Left ventricle myocardium inferior (tissue), 1 donor: ENCODE measurements around the gene VIL1. TPM values are rescaled to one million over a fixed set of nuclear protein-coding genes. Genes with fewer than 3 reads are reported as not detected.

Experiments used
- DNase-seq: peaks from one replicate; pipeline ENCODE4 v3.0.0-alpha.2; 2020
- H3K27ac ChIP-seq: fragments of 200-600 bp; replicated peaks from 2 replicates; pipeline ENCODE4 v1.8.0; 2021
- H3K27me3 ChIP-seq: fragments of 200-600 bp; 2 replicates; pipeline ENCODE4 v1.8.0; 2021; ENCODE audit warnings: low read depth
- H3K36me3 ChIP-seq: fragments of 200-600 bp; 2 replicates; pipeline ENCODE4 v1.8.0; 2021
- H3K4me1 ChIP-seq: fragments of 200-600 bp; 2 replicates; pipeline ENCODE4 v1.8.0; 2021
- H3K4me3 ChIP-seq: fragments of 200-600 bp; 2 replicates; pipeline ENCODE4 v1.8.0; 2021; ENCODE audit warnings: mild to moderate bottlenecking, moderate library complexity
- H3K9me3 ChIP-seq: fragments of 200-600 bp; replicated peaks from 2 replicates; pipeline ENCODE4 v1.8.0; 2021
- CTCF ChIP-seq: fragments of 200-600 bp; IDR thresholded peaks from 2 replicates; pipeline ENCODE4 v1.8.0; 2021; ENCODE audit warnings: antibody characterized with exemption, mild to moderate bottlenecking, borderline replicate concordance
- intact Hi-C: fragments of 100-400 bp; cut with micrococcal nuclease; formaldehyde crosslinking; loops from one replicate; pipeline ENCODE4 v1.11.0; 2022
- microRNA-seq: library from miRNA; unstranded; fragments of <30 nt; microRNA quantifications from one replicate; pipeline ENCODE4 v1.2.0, GENCODE V29; 2020
- total RNA-seq: library from RNA; stranded (reverse); fragmentation: NEBNext Ultra II Directional; extraction: Animal tissue kit (Norgen Biotek cat#: 25700); gene quantifications from one replicate; pipeline ENCODE4 v1.2.1, GENCODE V29; 2021
- donor health status: DM: no; HTN: yes; CAD: no; lungs with severe emphysema.

Gene VIL1
- total RNA-seq, 1 donor from 2014 or later = not detected

- Histone ChIP-seq H3K4me1 (no peaks in the 10 kb centered on the region), H3K27me3 (no peaks in the 10 kb centered on the region), H3K9me3 (no peaks in the 10 kb centered on the region), H3K36me3 (peaks cover 75% of the 10 kb centered on the region), H3K27ac (no peak overlapping the region), H3K4me3 (no peak overlapping the region)
- DNase-seq = no peak
- no peak for TF ChIP-seq CTCF
- intact Hi-C loops = no loop called here
Observed at GRCh38 chr2:218482651-218483050, 63.7 kb downstream of the VIL1 start.

DNA sequence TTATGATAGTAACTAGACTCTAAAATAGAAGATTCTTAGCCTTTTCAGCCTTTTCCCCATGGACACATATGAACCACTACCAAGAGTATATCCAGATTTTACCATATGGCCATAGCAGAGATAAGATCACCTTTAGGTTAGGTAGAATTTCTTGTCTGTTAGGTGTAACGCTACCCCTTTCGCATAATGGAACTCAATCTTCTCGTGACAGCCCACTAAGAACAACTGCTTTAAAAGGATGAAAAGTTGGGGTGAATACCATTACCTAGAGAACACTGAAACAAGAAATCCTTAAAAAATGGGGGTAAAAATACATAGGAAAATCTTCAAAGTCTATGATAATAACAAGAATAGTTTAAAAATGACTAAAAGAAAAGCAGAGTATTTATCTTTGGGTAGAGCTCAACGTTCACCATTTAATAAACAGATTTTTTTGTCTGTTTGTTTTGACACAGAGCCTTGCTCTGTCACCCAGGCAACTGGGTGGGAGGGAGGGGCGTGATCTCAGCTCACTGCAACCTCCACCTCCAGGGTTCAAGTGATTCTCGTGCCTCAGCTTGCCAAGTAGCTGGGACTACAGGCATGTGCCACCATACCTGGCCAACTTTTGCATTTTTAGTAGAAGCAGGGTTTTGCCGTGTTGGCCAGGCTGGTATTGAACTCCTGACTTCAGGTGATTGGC is 67.2 kb downstream of the VIL1 start:
- peaks cover 83% of the 10 kb centered on the region for H3K36me3 ChIP-seq
- intact Hi-C loops = no loop called here
- no peaks in the 10 kb centered on the region for H3K4me1 ChIP-seq
- H3K9me3 ChIP-seq = no peaks in the 10 kb centered on the region
- no peak for TF ChIP-seq CTCF
- H3K27me3 ChIP-seq = no peaks in the 10 kb centered on the region
- H3K27ac ChIP-seq = no peak overlapping the region
- no peak overlapping the region for H3K4me3 ChIP-seq
- no peak for DNase-seq

GRCh38 chr2:218500501-218501060 is 81.7 kb downstream of the VIL1 start:
- no peaks in the 10 kb centered on the region for H3K9me3 ChIP-seq
- H3K4me3 ChIP-seq = no peak overlapping the region
- H3K27ac ChIP-seq = no peak overlapping the region
- no peak for TF ChIP-seq CTCF
- intact Hi-C loops = no loop called here
- H3K4me1 ChIP-seq = peaks cover 11% of the 10 kb centered on the region
- H3K36me3 ChIP-seq = peaks cover 25% of the 10 kb centered on the region
- no peaks in the 10 kb centered on the region for H3K27me3 ChIP-seq
- no peak for DNase-seq

DNA sequence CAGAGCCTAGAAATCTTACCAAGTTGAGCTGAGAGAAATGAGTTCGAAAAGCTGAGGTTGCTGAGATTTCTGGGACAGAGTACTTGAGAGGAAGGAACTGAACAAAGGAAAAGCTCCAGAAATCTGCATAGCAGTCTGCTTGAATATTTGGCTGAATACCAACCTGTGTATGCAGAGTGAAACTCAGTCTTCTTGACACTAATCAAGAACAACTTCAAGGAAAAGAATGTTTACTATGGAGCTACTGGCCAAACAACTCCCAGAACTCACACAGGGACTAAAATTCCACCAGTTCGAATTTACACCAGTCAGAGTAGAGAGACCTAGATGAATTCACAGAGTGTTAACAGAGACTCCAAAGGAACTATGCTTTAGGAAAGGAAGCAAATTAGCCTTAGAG is 82.7 kb downstream of the VIL1 start:
- Histone ChIP-seq H3K27ac (peak overlapping the region; percentile 62), H3K27me3 (no peaks in the 10 kb centered on the region), H3K9me3 (no peaks in the 10 kb centered on the region), H3K4me3 (no peak overlapping the region), H3K36me3 (peaks cover 15% of the 10 kb centered on the region), H3K4me1 (peaks cover 11% of the 10 kb centered on the region)
- no peak for TF ChIP-seq CTCF
- DNase-seq = no peak
- intact Hi-C loops = no loop called here

Small RNA genes lying within 50 kb of the gene (microRNA-seq; reads per million reads assigned to microRNA genes)
- gene MIR26B = 55,195 reads per million, percentile 99 among the genes with 10 or more reads in this experiment

Other genes starting within 250 kb of the VIL1 start
- gene ARPC2, start 201.9 kb upstream of the VIL1 start, total RNA-seq = 135 TPM
- 1.5 TPM for gene GPBAR1, start 158.1 kb upstream of the VIL1 start, total RNA-seq
- 50.5 TPM for gene AAMP, start 149.0 kb upstream of the VIL1 start, total RNA-seq
- gene PNKD, start 148.6 kb upstream of the VIL1 start, total RNA-seq = 75.4 TPM
- 111 TPM for gene TMBIM1, start 126.6 kb upstream of the VIL1 start, total RNA-seq
- not detected for gene CATIP, start 62.3 kb upstream of the VIL1 start, total RNA-seq
- 6.4 TPM for gene SLC11A1, start 36.9 kb upstream of the VIL1 start, total RNA-seq
- 81.5 TPM for gene CTDSP1, start 19.3 kb upstream of the VIL1 start, total RNA-seq
- gene USP37, start 149.2 kb downstream of the VIL1 start, total RNA-seq = 5.7 TPM
- gene CNOT9, start 149.7 kb downstream of the VIL1 start, total RNA-seq = 18.9 TPM
- gene PLCD4, start 188.8 kb downstream of the VIL1 start, total RNA-seq = 0.99 TPM
- 19.9 TPM for gene ZNF142, start 240.5 kb downstream of the VIL1 start, total RNA-seq
- 48.6 TPM for gene BCS1L, start 240.6 kb downstream of the VIL1 start, total RNA-seq